Stimulated activated naive CD8-positive, alpha-beta T cell treated with anti-CD3 and anti-CD28 coated beads, Interleukin-15, Interleukin-2, amounts not matched to agents 100 U/mL and 50 U/mL, for 24 hours (primary cell): ENCODE results near the gene NDST4.

ENCODE experiments used
- ATAC-seq: fragments of 150-1000 bp; cut with Tn5 transposase; one replicate; pipeline ENCODE4 v1.10.0; 2021
- DNase-seq: peaks from one replicate; pipeline ENCODE4 v3.0.0; 2021

Gene NDST4

GRCh38 chr4:114905017-114905416, 208.4 kb downstream of the NDST4 start:
- ATAC-seq (no peak), DNase-seq (no peak)

GRCh38 chr4:114900934-114901333, 212.5 kb downstream of the NDST4 start:
- DNase-seq = no peak

GRCh38 chr4:114890773-114891172, 222.6 kb downstream of the NDST4 start:
- no peak for ATAC-seq
- DNase-seq = no peak

More at GRCh38 chr4:114900934-114901333, 212.5 kb downstream of the NDST4 start:
- no peak for ATAC-seq

GRCh38 chr4:114886761-114887160, 226.7 kb downstream of the NDST4 start:
- DNase-seq (no peak), ATAC-seq (no peak)

GRCh38 chr4:114883641-114884040, 229.8 kb downstream of the NDST4 start:
- ATAC-seq = no peak
- DNase-seq = no peak

- ATAC-seq (no peak), DNase-seq (no peak)
Measured at GRCh38 chr4:114879916-114880669, 233.3 kb downstream of the NDST4 start.

GRCh38 chr4:114875630-114876029, 237.8 kb downstream of the NDST4 start:
- no peak for DNase-seq
- ATAC-seq = no peak

- DNase-seq (no peak), ATAC-seq (no peak)
Measured at GRCh38 chr4:114874321-114874720, 239.1 kb downstream of the NDST4 start.

- DNase-seq = no peak
- ATAC-seq = no peak
Measured at GRCh38 chr4:114870987-114871386, 242.4 kb downstream of the NDST4 start.

GRCh38 chr4:114866901-114867670, 246.3 kb downstream of the NDST4 start:
- ATAC-seq (no peak), DNase-seq (no peak)

GRCh38 chr4:114864060-114864459, 249.4 kb downstream of the NDST4 start:
- no peak for ATAC-seq

GRCh38 chr4:114860786-114861185, 252.6 kb downstream of the NDST4 start:
- no peak for ATAC-seq
- no peak for DNase-seq

More at GRCh38 chr4:114864060-114864459, 249.4 kb downstream of the NDST4 start:
- no peak for DNase-seq

- DNase-seq (no peak), ATAC-seq (no peak)
Measured at GRCh38 chr4:114857831-114858230, 255.6 kb downstream of the NDST4 start.

GRCh38 chr4:114839986-114840385, 273.4 kb downstream of the NDST4 start:
- ATAC-seq = no peak

GRCh38 chr4:114830628-114831027, 282.8 kb downstream of the NDST4 start:
- ATAC-seq (no peak), DNase-seq (no peak)

More at GRCh38 chr4:114839986-114840385, 273.4 kb downstream of the NDST4 start:
- DNase-seq = no peak

GRCh38 chr4:114827651-114828050, 285.8 kb downstream of the NDST4 start:
- DNase-seq (no peak), ATAC-seq (no peak)

- no peak for DNase-seq
- ATAC-seq = no peak
Measured at GRCh38 chr4:114815760-114816159, 297.7 kb downstream of the NDST4 start.

- ATAC-seq = no peak
- DNase-seq = no peak
Measured at GRCh38 chr4:114813961-114814360, 299.5 kb downstream of the NDST4 start.

- no peak for ATAC-seq
- DNase-seq = no peak
Measured at GRCh38 chr4:114811564-114812301, 301.7 kb downstream of the NDST4 start.

- ATAC-seq = peak; percentile 66
Measured at GRCh38 chr4:114807759-114808404, 305.5 kb downstream of the NDST4 start.

GRCh38 chr4:114807357-114807756, 306.1 kb downstream of the NDST4 start:
- DNase-seq = no peak
- no peak for ATAC-seq

More at GRCh38 chr4:114807759-114808404, 305.5 kb downstream of the NDST4 start:
- DNase-seq = peak; percentile 15

GRCh38 chr4:114791976-114792375, 321.4 kb downstream of the NDST4 start:
- ATAC-seq (no peak), DNase-seq (no peak)
